Measurements from ENCODE around the gene COL15A1.
A peak's percentile ranks its signal among the peaks of the same experiment; 100 is the strongest.

Gene COL15A1

GRCh38 chr9:98999152-98999525, 55.4 kb downstream of the COL15A1 start:
- no peak for DNase-seq (ENCODE audit: low read depth in 1 of 2, low spot score in 1 of 2)
- TF ChIP-seq GABPA (IDR thresholded peaks at IDR 0.05; ENCODE audit: low read depth), result no peak
- no peak for TF ChIP-seq POLR2AphosphoS5 (IDR thresholded peaks at IDR 0.05; ENCODE audit: low read depth)
- no peak for TF ChIP-seq CTCF (IDR thresholded peaks at IDR 0.05; ENCODE audit: insufficient read depth, low read length)
- TF ChIP-seq REST (IDR thresholded peaks at IDR 0.05; ENCODE audit: insufficient replicate concordance, low read depth), result no peak
- no peak for TF ChIP-seq SPI1 (IDR thresholded peaks at IDR 0.05; ENCODE audit: borderline replicate concordance, low read depth)
- no peak overlapping the region for H3K27ac ChIP-seq (replicated peaks)
- H3K27me3 ChIP-seq (ENCODE audit: insufficient read depth, poor library complexity, severe bottlenecking), result no peaks in the 10 kb centered on the region
- H3K4me3 ChIP-seq (replicated peaks; ENCODE audit: insufficient read depth, low read length), result no peak overlapping the region

GRCh38 chr9:99000476-99001395, 57.0 kb downstream of the COL15A1 start:
- peak; percentile 75 to 76 for DNase-seq (ENCODE audit: low read depth in 1 of 2, low spot score in 1 of 2)
- Histone ChIP-seq H3K4me3 (replicated peaks; ENCODE audit: insufficient read depth, low read length) (no peak overlapping the region), H3K27me3 (ENCODE audit: insufficient read depth, poor library complexity, severe bottlenecking) (no peaks in the 10 kb centered on the region), H3K27ac (replicated peaks) (no peak overlapping the region)
- TF ChIP-seq GABPA (IDR thresholded peaks at IDR 0.05; ENCODE audit: low read depth) (no peak), CTCF (IDR thresholded peaks at IDR 0.05; ENCODE audit: insufficient read depth, low read length) (peak; percentile 77), SPI1 (IDR thresholded peaks at IDR 0.05; ENCODE audit: borderline replicate concordance, low read depth) (no peak), REST (IDR thresholded peaks at IDR 0.05; ENCODE audit: insufficient replicate concordance, low read depth) (no peak), POLR2AphosphoS5 (IDR thresholded peaks at IDR 0.05; ENCODE audit: low read depth) (no peak)

GRCh38 chr9:99001892-99002291, 58.2 kb downstream of the COL15A1 start:
- no peak overlapping the region for H3K27ac ChIP-seq (replicated peaks)
- DNase-seq (ENCODE audit: low read depth in 1 of 2, low spot score in 1 of 2), result no peak

More at GRCh38 chr9:99001892-99002291, 58.2 kb downstream of the COL15A1 start:
- H3K27me3 ChIP-seq (ENCODE audit: insufficient read depth, poor library complexity, severe bottlenecking), result no peaks in the 10 kb centered on the region
- TF ChIP-seq SPI1 (IDR thresholded peaks at IDR 0.05; ENCODE audit: borderline replicate concordance, low read depth), result no peak
- no peak for TF ChIP-seq POLR2AphosphoS5 (IDR thresholded peaks at IDR 0.05; ENCODE audit: low read depth)
- TF ChIP-seq REST (IDR thresholded peaks at IDR 0.05; ENCODE audit: insufficient replicate concordance, low read depth), result no peak
- TF ChIP-seq CTCF (IDR thresholded peaks at IDR 0.05; ENCODE audit: insufficient read depth, low read length), result no peak
- TF ChIP-seq GABPA (IDR thresholded peaks at IDR 0.05; ENCODE audit: low read depth), result no peak
- no peak overlapping the region for H3K4me3 ChIP-seq (replicated peaks; ENCODE audit: insufficient read depth, low read length)
